22Rv1 (cell line): ENCODE results near the gene AIRE.

Source experiments
- ZFX ChIP-seq: fragments of 450-650 bp; IDR thresholded peaks from 2 replicates; pipeline ENCODE4 v1.6.1; 2017; ENCODE audit warnings: antibody characterized with exemption, borderline replicate concordance
- TF ChIP-seq, protein P1 (sequence below): fragments of 450-650 bp; IDR thresholded peaks from 2 replicates; pipeline ENCODE4 v1.5.1; 2017; ENCODE audit warnings: mild to moderate bottlenecking

DNA sequence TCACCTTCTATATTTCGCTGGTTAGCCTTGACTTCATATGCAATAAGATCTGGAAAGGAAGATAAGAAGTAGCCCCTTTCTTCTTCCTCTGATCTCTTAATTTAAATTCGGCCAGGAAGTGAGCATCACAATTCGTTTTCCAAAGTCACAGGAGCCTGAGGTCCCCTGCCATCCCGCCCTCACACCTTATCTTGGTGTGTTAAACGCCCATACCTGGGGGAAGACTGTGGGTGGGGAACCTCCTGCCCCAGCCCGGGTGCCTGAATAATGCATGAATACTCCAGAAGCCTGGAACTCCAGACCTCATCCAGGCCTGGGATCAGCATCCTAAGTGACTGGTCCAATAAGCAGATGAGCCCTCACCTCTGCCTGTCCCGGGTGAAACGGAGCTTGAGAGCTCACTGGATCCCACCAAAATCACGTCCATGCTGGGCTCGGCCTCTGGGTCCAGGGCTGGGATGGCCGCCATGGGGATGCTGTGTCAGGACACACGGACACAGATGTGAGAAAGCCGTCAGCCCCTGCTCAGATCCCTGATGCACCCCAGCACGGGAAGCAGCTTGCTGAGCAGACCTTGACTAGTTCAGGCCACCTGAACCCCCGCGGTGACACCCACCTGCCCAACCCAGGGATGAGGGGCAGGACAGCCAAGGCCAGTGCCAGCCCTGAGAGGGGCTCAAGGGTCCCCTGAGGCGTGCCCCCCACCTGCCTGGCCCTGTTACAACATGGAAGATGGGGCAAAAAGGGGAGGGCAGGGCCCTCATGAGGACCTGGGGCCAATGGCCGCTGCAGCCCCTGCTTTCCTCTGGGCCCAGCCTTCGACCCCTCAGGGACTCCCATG lies 24.7 kb upstream of the AIRE start:
- TF ChIP-seq, protein P1, sequence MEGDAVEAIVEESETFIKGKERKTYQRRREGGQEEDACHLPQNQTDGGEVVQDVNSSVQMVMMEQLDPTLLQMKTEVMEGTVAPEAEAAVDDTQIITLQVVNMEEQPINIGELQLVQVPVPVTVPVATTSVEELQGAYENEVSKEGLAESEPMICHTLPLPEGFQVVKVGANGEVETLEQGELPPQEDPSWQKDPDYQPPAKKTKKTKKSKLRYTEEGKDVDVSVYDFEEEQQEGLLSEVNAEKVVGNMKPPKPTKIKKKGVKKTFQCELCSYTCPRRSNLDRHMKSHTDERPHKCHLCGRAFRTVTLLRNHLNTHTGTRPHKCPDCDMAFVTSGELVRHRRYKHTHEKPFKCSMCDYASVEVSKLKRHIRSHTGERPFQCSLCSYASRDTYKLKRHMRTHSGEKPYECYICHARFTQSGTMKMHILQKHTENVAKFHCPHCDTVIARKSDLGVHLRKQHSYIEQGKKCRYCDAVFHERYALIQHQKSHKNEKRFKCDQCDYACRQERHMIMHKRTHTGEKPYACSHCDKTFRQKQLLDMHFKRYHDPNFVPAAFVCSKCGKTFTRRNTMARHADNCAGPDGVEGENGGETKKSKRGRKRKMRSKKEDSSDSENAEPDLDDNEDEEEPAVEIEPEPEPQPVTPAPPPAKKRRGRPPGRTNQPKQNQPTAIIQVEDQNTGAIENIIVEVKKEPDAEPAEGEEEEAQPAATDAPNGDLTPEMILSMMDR = no peak
- TF ChIP-seq ZFX = no peak
